HG02571 (cell line): Measurements from ENCODE around the gene FOXL1.

ENCODE experiments used
- ATAC-seq: cut with Tn5 transposase; IDR thresholded peaks from one replicate; pipeline ENCODE4 v1.9.1; 2021; ENCODE audit warnings: mild to moderate bottlenecking, moderate library complexity; ENCODE audit not compliant: unreplicated experiment

Gene FOXL1

GRCh38 chr16:86578061-86578599 is at the start of gene FOXL1:
Gene FOXL1 (plus strand): TSS chr16:86578549. CDS start chr16:86578724, 175 bp downstream.
- no peak for ATAC-seq

- no peak for ATAC-seq
These were observed 49.2 kb upstream of the FOXL1 start for GRCh38 chr16:86529160-86529559.

GRCh38 chr16:86530251-86531190 is 47.8 kb upstream of the FOXL1 start:
- ATAC-seq: no peak

DNA sequence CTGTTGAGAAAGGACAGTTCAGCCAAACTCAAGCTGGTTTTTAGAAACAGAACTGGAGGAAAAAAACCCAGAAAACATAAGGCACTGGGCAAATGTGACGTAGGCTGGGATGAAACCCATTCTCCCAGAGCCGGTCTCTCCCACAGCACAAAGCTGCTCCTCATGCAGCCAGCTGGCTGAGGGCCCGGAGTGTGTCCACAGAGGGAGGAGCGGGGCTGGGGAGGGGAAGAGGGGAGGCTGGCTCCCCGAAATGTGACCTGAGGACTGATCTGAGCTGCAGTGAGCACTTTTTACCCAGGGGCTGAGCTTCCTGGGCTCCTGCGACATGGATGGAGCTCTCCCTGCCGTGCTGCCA is 47.2 kb upstream of the FOXL1 start:
- no peak for ATAC-seq

GRCh38 chr16:86531641-86532525 is 46.5 kb upstream of the FOXL1 start:
- no peak for ATAC-seq

- no peak for ATAC-seq
These were observed 45.9 kb upstream of the FOXL1 start for GRCh38 chr16:86532526-86532815.

DNA sequence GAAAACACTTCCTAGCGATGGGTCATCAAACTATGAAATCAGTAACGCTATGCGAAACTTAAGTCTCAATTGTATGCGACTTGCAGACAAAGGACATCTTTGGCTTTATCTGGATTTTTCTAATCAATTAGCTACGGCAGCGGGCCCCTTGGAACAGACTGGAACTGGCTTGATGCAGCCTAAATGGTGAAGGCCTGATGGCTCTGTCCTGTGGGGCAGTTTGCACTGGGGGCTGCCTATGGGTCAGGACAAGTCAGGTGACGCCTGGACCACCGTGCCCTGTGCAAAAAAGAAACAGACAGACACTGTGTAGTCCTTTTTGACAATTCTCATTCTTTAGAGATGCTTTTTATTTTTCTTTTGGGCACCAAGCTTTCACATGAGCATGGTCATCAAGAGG is 45.3 kb upstream of the FOXL1 start:
- no peak for ATAC-seq

- no peak for ATAC-seq
These were observed 44.5 kb upstream of the FOXL1 start for GRCh38 chr16:86533767-86534351.

- ATAC-seq: no peak
These were observed 43.4 kb upstream of the FOXL1 start for GRCh38 chr16:86534779-86535615.

DNA sequence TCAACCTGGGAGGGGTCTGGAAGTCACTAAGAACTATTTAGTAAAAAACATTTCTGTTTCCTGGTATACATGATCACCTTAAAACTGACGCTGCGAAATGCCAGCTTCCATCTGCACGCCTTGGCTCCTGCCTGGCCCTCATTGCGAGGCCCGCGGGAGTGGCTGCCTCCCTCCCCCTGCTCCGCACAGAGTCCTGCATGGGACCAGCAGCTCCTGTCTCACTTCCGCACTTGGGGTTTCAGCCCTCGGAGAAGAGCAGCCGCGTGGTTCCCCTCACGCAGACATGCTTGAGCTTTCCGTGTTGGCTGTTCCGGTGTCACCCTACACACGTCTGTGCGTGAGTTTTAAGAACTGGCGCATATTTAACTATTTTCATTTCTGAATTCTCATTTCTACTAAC is 41.7 kb upstream of the FOXL1 start:
- ATAC-seq: no peak

GRCh38 chr16:86537486-86537885 is 40.9 kb upstream of the FOXL1 start:
- ATAC-seq: no peak

DNA sequence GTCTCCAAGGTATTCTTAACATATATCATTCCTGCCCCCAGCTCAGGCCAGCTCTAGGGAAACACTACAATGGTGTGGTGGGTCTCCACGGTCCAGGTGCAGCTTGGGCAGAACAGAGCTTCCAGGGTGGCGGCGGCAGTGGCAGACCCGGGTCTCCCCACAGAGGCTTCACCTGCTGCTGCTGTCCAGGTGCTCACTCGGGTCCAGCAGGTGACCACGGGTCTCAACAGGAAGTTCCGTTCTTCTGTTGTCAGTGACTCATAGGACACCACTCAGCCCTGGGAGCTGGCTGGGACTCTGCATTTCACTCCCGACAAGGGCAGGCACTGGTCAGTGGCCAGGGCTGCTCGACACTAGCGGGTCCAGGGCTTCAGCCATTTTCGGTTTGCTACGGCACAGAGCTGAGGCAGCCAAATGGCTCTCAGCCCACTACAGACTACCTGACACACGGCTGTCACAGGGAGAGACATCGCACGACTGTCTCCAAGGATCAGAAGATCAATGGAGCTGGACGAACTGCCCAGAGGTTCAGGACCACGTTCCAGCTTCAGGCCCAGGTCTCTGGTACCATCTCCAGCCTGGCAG is 40.1 kb upstream of the FOXL1 start:
- ATAC-seq: no peak

DNA sequence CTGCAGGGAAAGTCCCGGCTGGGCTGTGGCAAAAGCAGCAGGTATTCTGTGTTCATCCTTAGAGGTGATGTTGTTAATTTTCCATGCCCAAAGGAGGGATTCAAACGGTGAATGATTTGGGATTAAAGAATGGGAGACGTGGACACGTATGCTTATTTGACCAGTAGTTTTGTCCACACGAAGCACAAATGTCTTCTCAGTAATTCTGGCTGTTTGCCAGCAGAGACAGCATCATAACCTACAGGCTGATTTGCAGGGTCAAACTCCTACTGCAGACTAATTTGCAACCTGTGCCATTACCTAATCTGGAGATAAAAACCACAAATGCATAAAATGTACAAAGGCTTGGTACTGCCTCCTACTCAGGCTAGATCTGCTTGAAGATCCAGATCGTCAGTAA is 37.5 kb upstream of the FOXL1 start:
- ATAC-seq: no peak

DNA sequence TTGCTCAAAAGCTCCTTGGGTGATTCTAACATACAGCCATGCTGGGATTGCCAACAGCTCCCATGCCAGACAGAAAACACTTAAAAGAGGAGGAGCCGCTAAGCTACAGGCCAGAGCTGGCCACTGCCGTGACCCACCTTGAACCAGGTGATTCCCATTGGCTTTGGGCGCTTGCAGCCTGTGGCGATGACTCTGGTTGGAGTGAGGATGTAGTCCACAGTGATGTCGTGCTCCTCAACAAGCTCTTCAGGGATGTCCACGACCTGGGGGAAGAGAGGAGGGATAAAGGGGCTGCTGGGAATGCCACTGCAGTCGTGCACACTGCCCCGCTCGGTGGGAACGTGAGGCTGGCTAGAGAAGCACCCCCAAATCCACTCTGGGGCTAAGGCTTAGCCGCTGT is 36.8 kb upstream of the FOXL1 start:
- no peak for ATAC-seq

DNA sequence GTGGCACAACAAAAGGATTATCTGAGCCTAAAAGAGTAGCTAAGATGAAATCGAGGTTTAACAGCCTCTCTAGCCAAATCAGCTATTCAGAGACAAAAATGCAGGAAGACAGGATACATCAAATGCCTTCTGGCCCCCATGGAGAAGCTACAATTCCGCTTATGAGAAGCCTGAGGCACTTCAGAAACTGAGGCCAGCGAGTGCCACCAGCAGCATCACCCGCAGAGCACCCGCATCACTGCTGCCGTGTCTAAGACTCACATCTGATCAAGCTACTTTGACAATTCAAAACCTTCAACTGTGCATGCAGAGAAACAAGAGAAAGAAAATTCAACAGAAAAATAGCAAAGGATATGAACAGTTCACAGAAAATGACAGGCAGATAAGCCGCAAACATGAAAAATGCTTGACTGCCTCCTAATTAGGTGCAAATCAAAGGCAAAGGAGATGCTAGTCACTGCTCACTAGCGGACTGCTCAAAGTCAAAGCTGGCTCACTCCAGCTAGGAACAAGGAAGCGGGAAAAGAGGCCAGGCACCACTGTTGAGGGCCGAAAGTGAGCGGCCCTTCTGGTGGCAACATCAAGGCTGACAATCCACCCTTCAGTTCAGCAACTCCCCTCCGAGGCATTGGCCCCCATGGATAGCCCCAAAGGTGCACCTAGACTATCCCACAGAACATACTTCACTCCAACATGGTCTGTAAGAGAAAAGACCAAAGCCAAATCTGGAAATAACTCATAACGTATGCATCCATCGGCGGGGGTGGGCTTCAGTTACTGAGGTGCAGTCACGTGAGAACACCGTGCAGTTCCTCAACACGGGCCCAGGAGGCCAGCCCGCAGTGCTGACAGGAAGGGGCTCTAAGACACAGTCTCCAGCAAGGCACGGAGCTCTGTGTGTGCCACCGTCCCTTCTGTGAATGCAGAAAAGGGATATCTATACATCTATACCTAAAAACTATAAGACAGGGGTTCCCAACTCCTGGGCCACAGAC is 35.3 kb upstream of the FOXL1 start:
- ATAC-seq: no peak

GRCh38 chr16:86545481-86545880 is 32.9 kb upstream of the FOXL1 start:
- no peak for ATAC-seq

DNA sequence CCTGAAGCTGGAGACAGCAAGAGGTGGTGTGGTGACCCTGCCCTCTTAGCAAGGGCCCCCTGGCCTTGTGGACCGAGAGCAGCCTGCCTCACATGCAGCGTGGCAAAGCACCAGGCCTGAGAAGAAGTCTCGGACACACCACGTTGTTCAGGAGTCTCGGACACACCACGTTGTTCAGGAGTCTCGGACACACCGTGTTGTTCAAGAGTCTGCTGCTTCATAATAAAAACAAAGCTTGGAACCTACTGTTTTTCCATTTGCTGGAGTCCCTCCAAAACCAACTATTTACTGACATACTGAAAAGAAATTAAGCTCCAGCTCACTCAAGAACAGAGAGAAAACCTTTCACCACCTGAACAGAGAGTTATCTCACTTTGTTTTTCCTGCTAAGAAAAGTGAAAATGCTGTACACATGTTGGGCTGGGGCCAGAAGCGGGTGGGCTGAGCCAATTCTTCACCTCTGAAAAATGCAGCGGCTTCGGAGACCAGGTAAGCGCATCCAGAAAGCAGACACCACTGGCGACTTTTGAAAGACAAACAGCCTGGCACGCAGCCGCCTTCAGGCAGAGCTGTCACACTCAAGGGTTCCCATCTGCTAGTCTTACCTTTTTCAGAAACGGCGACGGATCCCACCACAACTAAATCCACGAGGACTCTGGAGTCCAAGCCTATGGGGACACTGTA is 32.3 kb upstream of the FOXL1 start:
- ATAC-seq: no peak

GRCh38 chr16:86546638-86547013 is 31.7 kb upstream of the FOXL1 start:
- no peak for ATAC-seq
